Peyer's patch (tissue), 4 donors: ENCODE results near the gene GNAL. TPM values are rescaled to one million over a fixed set of nuclear protein-coding genes. Genes with fewer than 3 reads are reported as not detected.
A peak's percentile ranks its signal among the peaks of the same experiment; 100 is the strongest.

Experiments
- DNase-seq, 3 donors: peaks; one replicate each; pipeline ENCODE4 v3.0.0-alpha.2; 2017 to 2019
- H3K27ac ChIP-seq, 4 donors: fragments of 200-600 bp; sonication (generic); one replicate each; pipeline ENCODE4 v1.5.1; 2016 to 2019
- H3K27me3 ChIP-seq, 2 donors: fragments of 200-600 bp; sonication (generic); one replicate each; pipeline ENCODE4 v1.5.1; 2019
- H3K36me3 ChIP-seq, 3 donors: fragments of 200-600 bp; sonication (generic); one replicate each; pipeline ENCODE4 v1.5.1; 2016 to 2019
- H3K4me1 ChIP-seq, 4 donors: fragments of 200-600 bp; sonication (generic); one replicate each; pipeline ENCODE4 v1.5.1; 2016 to 2019
- H3K4me3 ChIP-seq, 4 donors: fragments of 200-600 bp; sonication (generic); 1 replicate in 3 of 4; 2 replicates in 1 of 4; pipeline ENCODE4 v1.5.1; 2016 to 2019; ENCODE audit warnings: mild to moderate bottlenecking in 1 of 4
- H3K9me3 ChIP-seq, 4 donors: fragments of 200-600 bp; sonication (generic); one replicate each; pipeline ENCODE4 v1.5.1; 2016 to 2019; ENCODE audit warnings: mild to moderate bottlenecking in 1 of 4
- POLR2A ChIP-seq, 2 donors: fragments of 450-650 bp; IDR thresholded peaks; one replicate each; pipeline ENCODE4 v1.5.1; 2017; ENCODE audit warnings: antibody characterized with exemption in 2 of 2, mild to moderate bottlenecking in 2 of 2, moderate library complexity in 2 of 2
- total RNA-seq, 4 donors: library from RNA; depleted of rRNA; stranded (reverse); fragments of >200 nt; gene quantifications; one replicate each; pipeline ENCODE4 v1.1.0, GENCODE V29; 2016
- TF ChIP-seq, protein P1 (sequence below), 6 experiments: fragments of 450-650 bp in 4 of 6; fragments of 200-600 bp in 2 of 6; sonication (generic) in 1 of 6; IDR thresholded peaks; one replicate each; pipeline ENCODE4 v1.5.1; 2017 to 2019; ENCODE audit warnings: antibody characterized with exemption in 6 of 6, mild to moderate bottlenecking in 3 of 6, moderate library complexity in 1 of 6

GNAL gene
- total RNA-seq, 4 donors from 2014 or later = 2.5 to 7.4 (median 3.6) TPM

DNA sequence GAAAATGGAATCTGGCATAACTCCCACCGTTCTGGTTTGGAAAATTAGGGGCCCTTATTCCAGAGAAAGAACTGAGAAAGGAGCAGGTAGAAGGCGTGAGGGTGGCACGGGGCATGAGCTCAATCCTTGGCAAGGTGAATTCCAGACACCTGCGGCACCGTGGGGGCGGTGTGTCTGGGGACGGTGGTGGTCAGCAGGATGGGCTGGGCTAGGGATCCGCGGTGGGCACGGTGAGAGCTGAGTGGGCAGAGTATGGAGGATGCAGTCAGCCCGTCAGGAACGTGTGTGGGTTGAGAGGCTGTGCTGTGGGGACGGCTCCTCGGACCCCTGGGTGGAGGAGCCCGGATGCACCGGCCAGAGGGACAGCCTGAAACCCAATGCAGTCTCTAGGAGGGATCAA, 61.1 kb downstream of the GNAL start:
- TF ChIP-seq POLR2A (IDR thresholded peaks at IDR 0.05) = no peak
- TF ChIP-seq, protein P1, sequence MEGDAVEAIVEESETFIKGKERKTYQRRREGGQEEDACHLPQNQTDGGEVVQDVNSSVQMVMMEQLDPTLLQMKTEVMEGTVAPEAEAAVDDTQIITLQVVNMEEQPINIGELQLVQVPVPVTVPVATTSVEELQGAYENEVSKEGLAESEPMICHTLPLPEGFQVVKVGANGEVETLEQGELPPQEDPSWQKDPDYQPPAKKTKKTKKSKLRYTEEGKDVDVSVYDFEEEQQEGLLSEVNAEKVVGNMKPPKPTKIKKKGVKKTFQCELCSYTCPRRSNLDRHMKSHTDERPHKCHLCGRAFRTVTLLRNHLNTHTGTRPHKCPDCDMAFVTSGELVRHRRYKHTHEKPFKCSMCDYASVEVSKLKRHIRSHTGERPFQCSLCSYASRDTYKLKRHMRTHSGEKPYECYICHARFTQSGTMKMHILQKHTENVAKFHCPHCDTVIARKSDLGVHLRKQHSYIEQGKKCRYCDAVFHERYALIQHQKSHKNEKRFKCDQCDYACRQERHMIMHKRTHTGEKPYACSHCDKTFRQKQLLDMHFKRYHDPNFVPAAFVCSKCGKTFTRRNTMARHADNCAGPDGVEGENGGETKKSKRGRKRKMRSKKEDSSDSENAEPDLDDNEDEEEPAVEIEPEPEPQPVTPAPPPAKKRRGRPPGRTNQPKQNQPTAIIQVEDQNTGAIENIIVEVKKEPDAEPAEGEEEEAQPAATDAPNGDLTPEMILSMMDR (IDR thresholded peaks at IDR 0.05) = no peak
- H3K27ac ChIP-seq = no peak overlapping the region

DNA sequence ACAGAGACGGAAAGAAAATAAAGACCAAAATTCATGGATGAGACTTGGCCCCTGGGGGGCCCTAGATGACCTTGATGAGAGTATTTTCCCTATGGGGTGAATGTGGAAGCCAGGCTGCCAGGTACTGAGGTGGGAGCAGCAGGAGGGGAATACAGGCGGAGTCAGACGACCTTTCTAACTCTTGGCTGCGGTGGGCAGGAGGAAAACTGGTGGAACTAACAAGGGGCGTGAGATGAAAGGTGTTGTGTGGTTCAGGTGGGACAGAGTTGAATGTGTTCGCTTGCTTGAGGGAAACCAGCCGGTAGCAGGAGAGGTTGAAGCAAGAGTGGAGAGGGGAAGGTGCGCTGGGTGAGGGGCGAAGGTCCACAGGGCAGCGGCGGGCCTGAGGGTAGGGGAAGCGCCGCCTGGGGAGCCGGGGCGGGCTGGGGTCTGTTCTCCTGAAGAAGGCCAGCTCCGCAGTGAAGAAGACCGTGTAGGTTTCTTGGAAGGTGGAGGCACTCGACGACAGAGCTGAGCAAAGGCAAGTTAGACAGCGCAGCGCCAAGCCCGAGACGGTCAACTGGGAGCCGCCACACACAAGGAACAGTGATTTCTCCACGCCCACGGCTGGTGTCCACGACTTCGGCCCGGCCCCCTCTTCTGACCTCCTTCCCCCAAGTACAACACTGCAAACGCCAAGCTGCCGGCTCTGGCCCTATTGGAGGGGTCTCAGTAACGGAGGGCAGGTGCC, 61.7 kb downstream of the GNAL start:
- Histone ChIP-seq H3K9me3 (no peaks in the 10 kb centered on the region), H3K27ac (no peak overlapping the region), H3K36me3 (no peaks in the 10 kb centered on the region), H3K4me3 (no peak overlapping the region), H3K4me1 (peaks cover 0 to 9% (median 0%) of the 10 kb centered on the region in 4 donors), H3K27me3 (peaks cover 0 to 6% of the 10 kb centered on the region in 2 donors)
- no peak for TF ChIP-seq POLR2A (IDR thresholded peaks at IDR 0.05)
- TF ChIP-seq, protein P1 (IDR thresholded peaks at IDR 0.05) = no peak
- DNase-seq = no peak

More for the DNA sequence above, 61.1 kb downstream of the GNAL start:
- Histone ChIP-seq H3K36me3 (no peaks in the 10 kb centered on the region), H3K4me3 (no peak overlapping the region), H3K9me3 (no peaks in the 10 kb centered on the region), H3K27me3 (peaks cover 0 to 6% of the 10 kb centered on the region in 2 donors), H3K4me1 (peaks cover 0 to 9% (median 0%) of the 10 kb centered on the region in 4 donors)
- DNase-seq = no peak

DNA sequence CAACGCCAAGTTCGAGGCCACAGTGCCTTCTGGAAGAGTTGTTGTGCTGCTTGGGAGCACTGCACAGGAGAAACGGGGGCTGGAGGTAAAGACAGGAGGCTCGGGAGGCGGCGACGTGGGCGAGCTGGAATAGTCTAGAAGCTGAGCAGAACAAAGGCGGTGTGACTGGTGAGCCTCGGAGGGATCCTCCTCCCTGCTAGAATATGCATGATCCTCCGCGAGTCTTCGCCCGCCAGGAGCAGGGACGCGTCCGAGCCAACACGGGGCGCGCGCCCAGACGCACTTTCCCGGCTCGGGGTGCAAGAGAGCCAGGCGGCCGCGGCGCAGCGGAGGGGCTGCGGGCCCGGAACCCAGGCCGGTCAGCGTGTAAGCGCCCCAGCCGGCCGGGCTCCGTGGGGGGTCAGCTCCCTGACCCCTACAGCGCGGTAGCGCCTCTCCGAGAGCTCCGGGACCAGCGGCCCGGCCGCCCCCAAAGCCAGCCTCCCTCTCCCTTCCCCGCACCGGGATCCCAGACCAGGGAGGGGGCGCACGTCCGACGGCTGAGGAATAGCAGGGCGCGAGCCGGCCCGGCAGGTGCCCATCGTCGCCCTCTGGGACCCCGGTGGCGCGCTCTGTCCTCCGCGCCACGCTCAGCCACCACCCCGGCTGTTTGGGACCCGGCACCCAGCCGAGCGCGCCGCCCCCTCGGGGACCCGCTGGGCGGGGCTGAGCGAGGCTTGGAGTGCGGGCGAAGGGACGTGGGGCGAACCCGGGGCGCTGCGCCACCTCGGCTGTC, 62.5 kb downstream of the GNAL start:
- H3K4me1 ChIP-seq = peaks cover 0 to 9% (median 0%) of the 10 kb centered on the region in 4 donors
- H3K4me3 ChIP-seq = peak overlapping the region in 3 of 4 donors; percentile 28 to 41 (median 29)
- TF ChIP-seq, protein P1 (IDR thresholded peaks at IDR 0.05) = no peak
- no peak for TF ChIP-seq POLR2A (IDR thresholded peaks at IDR 0.05)
- H3K27ac ChIP-seq = no peak overlapping the region
- peaks cover 0 to 6% of the 10 kb centered on the region in 2 donors for H3K27me3 ChIP-seq
- DNase-seq = no peak
- H3K36me3 ChIP-seq = no peaks in the 10 kb centered on the region
- H3K9me3 ChIP-seq = no peaks in the 10 kb centered on the region

DNA sequence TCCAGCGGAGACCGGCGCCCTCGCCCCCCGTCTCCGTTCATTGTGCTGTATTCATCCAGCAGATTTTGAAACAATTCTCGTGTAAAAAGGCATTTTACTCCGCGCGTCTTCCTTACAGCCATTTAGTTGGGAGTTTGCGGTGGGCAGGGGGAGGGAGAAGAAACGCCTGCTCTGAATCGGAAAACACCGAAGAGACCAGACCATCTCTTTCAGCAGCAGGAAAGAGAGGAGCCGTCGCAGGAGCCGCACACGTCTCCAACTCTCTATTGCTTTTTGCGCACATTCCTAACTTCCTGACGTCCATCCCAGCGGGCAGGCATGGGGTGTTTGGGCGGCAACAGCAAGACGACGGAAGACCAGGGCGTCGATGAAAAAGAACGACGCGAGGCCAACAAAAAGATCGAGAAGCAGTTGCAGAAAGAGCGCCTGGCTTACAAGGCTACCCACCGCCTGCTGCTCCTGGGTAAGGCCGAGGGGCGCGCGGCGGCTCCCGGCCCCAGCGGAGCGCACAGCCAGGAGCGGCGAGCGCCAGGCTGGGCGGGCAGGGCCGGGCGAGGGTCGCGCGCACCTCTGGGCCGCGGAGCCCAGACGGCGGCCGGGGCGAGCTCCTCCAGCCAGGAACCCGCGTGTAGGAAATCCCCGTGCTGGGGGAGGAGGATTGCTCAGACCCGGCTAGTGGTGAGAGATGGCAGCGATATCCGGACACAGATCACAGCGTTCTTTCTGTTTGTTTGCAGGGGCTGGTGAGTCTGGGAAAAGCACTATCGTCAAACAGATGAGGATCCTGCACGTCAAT, 63.2 kb downstream of the GNAL start:
- Histone ChIP-seq H3K9me3 (no peaks in the 10 kb centered on the region), H3K27me3 (peaks cover 0 to 6% of the 10 kb centered on the region in 2 donors), H3K4me3 (peak overlapping the region; percentile 10 to 41 (median 28)), H3K27ac (no peak overlapping the region), H3K36me3 (no peaks in the 10 kb centered on the region), H3K4me1 (peaks cover 0 to 9% (median 0%) of the 10 kb centered on the region in 4 donors)
- DNase-seq = no peak
- TF ChIP-seq, protein P1 (IDR thresholded peaks at IDR 0.05) = no peak

DNA sequence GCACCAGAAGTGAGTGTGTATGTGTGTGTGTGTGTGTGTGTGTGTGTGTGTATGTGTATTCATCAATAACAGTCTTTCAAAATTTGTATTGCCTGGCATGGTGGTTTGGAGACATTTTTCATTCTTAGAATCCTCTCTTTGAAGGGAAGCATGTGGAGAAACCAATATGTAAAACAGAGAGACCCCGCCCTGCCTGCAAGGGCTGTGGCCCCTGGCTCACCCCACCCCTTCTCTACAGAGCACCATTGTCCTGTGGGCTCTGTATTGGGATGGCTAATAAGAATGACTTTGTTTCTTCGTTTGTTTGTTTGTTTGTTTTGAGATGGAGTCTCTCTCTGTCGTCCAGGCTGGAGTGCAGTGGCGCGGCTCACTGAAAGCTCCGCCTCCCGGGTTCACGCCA, 65.9 kb downstream of the GNAL start:
- TF ChIP-seq, protein P1 (IDR thresholded peaks at IDR 0.05) = no peak
- no peak for TF ChIP-seq POLR2A (IDR thresholded peaks at IDR 0.05)
- Histone ChIP-seq H3K27ac (no peak overlapping the region), H3K27me3 (peaks cover 0 to 6% of the 10 kb centered on the region in 2 donors), H3K4me1 (peaks cover 0 to 9% (median 0%) of the 10 kb centered on the region in 4 donors), H3K36me3 (no peaks in the 10 kb centered on the region), H3K9me3 (no peaks in the 10 kb centered on the region), H3K4me3 (no peak overlapping the region)
- DNase-seq = no peak
